NCI-H510A treated with DMSO at 0.1 percent for 48 hours (cell line): ENCODE results near the gene DUSP10.

Source experiments
- DNase-seq: peaks from one replicate; lab custom pipeline; 2025; lab: John Stamatoyannopoulos, UW

Gene DUSP10

DNA sequence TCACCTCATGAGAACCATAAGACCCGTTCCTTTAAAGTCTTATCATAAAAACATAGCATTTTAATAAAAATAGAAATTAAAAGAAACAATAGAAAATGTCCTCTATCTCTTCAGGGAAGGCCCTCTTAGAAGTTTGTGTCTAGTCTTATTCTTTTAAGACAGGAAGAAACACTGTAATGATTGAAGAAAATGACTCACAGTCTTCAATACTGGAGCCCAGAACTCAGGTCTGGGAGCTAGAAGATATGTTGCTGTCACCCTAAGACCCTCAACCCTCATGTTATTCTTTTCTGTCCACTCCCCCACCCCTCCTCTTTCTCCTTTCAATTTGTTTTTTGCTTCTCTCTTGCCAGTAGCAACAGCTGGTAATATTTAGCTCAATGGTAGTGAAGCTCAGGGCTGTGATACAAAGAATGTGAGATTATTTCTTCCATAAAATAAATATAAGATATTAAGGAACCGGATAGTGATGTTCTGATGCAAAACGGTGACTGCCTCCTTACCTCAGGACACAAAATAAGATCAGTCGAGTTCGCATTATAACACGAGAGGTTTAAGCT lies 12.0 kb downstream of the DUSP10 start:
- no peak for DNase-seq

DNA sequence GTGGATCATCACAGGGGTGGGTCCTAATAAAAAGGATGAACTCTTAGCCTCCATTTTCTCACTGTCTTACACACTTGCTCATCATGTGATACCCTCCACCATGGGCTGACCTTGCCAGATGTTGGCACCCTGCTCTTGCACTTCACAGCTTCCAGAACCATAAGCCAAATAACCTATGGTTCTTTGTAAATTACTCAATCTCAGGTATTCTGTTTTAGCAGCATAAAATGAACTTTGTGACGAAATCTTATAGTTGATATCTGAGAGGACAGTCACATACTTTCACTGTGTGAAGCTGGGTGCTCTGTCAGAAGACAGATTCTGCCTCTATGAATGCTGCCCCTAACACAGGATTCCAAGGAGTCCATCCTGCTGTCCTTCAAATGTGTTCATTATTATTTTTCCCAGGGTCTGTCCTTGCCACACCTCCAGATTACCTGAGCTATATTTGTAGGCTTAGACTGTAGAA lies 13.8 kb downstream of the DUSP10 start:
- DNase-seq, result no peak

DNA sequence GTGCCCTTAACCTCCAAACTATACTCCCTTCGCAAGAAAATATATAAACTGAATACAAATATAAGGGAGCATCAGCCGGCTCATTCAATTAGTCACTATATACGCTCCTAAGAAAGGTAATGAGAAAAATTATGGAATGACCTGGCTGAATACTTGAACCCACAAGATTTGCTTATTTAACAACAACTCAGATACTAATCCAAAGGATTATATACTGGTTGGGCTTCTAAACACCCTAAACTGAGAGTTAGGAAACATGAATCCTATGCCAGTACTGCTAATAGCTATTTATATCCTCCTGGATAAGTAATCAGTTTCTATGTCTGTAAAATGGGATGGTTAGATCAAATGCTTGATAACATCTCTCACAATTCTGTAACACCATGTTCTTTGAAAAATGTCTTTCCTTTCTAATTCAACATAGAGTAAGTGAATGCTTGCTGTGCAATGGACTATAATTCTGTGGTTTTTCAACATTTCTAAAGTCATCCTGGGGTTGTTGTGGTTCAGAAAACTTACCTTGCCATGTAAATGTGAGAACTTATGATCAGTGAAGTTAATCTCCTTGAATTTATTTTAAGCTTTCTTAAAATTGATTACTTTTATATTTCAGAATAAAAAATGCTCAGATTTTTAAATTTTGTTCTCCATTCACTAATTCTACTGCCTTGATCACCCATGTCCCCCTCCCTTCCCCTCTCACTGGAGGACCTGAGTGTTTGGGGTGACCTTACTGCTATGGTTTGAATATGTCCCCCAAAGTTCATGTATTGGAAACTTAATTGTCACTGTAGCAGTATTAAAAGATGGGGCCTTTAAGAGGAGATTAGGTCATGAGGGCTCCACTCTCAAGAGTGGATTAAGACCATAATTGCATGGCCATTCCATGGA lies 14.5 kb downstream of the DUSP10 start:
- DNase-seq, result no peak

DNA sequence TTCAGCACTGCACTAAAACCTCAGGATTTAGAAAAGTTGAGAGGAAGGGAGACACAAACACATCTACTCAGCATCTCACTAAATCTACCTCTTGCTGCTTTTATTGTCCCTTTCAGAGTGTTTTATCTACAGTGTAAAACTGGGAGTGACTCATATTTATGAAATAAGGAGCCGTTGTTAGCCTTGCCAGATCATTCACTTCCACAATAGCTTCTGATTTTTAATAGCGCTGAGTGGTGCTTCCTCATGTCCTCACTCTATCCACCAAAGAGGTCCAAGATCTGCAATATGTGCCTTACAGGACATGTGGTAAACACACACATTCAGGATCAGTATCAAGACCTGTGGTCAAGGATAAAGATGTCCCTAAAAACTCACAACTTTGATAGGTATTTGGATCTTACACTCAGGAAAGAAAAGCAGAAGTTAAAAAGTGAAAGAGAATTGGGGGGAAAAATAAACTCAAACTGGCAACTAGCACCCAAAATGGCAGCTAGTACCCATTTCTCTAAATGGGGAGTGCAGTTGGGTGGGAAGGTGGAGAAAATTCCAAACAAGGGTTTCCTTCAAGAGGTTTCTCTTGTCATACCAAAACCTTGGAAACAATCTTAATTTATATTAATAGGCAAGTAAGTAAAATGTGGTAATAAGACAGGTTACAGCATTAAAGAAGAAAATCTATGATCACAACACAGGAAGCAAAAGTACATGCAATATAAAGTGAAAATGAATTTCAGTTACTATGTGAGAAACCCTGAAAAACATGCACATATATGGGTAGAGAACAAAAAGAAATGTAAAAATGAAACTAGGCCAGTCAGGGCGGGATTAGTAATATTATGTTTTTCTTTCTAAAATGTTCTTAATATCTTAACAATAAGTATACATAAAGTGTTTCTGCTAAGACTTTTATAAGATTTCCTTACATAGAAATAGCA lies 15.9 kb downstream of the DUSP10 start:
- DNase-seq, result no peak

DNA sequence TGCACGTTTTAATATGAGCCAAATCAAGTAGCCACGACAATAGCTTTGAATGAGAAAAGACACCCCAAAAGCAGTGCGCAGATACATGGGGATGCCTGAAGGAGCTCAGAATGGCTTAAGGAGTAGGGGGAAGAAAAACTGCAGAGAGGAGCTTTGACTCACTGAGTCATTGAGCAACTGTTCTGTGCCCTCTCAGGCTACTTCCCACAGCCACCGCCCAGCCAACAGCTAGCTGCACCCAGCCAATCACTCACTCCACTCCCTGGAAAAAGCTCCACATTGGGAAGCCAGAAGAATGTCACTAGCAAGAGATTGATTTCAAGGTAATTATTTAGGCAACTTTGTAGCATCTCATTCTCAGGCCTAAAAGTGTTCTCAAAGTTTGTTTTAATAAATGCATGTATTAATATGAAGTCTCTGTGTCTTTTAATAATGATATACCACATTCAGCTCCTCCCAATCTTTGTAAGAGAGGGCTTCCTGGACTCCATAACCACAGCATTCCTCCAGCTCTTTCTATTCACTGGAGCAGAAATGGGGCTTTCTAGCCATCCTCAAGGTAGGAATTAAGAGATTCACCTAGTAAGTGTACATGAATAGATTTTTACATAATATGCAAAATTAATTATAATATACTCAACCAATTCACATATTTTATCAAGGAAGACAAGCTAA lies 16.8 kb downstream of the DUSP10 start:
- no peak for DNase-seq

DNA sequence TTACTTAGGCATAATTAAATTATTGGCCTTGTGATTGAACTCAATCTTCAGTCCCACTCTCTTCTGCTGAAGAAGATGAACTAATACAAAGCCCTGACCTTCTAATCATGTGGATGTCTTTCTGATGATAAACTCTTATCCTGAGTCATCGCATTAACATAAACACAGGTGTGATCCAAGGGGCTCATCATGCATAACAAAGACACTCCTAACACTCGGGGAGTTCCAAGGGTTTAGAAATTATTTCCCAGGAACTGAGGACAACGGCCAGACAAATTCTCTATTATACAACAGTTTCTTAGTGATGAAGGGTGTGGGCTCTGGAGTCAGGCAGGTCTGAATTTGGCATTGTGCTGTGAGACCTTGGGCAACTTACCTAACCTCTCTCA lies 18.0 kb downstream of the DUSP10 start:
- DNase-seq, result no peak

DNA sequence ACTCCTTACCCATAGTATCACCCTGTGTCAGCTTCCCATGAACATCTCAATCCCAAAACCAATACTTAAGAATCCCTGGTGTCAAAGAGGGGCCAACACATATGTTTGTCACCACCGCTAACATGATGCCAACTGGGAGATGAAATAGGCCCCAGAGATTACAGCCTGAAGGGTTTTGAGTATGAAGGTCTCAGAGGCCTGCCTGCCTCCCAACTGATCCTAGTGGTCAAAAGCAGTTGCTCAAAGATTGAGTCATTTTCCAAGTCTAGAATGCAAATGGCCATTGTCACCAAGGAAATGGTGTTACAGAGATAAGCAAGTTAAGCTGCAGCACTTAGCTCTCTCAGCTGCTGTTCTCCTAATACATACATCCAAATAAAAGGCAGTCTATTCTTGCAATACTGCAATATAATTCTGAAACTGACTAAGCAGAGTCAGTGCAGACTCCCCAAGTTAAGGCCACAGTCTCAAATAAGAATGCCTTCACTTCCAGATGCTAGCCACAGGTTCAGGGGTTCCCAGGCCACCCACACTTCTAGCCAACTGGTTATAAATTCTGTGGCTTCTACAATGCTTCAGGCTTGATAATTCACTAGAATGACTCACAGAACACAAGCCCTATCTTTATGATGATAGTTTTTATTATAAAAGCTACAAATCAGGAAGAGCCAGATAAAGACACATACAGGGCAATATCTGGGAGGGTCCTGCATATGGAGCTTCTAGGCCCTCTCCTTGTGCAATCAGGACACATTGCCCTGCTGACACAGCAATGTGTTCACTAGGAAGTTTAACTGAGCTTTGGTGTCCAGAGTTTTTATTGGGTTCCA lies 18.7 kb downstream of the DUSP10 start:
- no peak for DNase-seq

DNA sequence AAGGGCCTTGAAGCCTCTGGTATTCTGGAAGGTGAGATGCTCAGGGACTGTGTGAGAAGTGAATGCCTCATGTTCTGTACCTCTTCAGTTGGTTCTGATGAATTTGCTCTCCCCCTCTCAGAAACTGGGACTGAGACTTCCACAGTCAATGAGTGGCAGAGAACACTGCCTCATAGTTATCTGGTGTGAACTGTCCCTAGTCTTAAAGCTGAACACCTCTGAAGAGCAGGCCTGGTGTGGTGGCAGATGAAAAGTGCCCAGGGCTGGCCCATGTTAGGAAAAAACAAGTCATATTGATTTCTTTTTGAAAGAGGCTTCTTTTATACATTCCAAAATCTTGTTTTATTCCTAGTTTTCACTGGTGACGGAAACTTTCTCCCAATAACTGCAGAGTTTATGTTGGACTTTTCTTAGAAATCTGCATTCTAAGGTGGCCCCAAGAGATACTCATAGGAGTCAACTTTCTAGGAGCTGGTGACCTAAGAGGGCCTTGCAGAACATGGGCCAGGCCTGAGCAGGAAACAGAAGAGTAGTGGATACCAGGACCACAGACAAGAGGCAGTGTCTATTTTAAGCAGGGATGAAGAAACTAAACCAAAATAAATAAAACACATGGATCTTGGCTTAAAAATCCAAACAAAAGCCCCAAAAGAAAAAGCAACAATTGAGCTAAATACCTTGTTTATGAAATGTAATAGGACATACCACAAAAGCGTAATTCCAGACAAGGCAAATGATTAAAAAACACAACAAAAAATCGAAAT lies 19.5 kb downstream of the DUSP10 start:
- no peak for DNase-seq

DNA sequence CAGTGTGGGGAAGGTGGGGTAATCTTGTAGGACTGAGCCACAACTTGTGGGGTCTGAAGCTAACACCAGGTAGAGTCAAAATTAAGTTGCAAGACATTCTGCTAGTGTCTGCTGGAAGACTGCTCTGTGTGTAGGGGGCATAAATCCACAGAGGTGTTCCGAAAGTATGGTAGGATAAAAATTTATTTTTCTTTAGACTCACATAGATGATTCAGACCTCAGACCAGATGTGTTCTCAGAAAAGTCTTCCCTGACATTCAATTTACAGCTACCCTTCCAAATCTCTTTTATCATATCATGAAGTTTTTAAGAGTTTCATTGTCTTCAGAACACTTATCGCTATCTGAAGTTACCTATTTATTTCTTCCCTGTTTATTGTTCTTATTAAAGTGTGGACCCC lies 21.3 kb downstream of the DUSP10 start:
- DNase-seq, result no peak

DNA sequence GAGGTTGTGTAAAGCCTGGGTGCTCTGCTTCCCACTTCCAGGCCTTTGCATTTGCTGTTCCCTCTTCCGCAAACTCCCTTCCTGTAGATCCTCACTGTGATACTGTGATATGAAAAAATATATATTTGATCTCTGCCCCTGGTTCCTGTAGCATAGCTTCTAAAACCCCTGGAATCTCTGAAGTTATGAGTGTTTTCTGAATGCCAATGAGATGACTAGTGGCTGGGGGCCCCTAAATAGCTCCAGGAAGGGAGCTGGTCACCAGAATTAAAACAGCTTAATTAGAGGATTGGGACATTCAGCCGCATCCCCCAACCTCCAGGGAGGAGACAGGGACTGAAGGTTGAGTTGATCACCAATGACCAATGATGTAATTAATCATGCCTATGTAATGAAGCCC lies 21.9 kb downstream of the DUSP10 start:
- DNase-seq, result no peak

DNA sequence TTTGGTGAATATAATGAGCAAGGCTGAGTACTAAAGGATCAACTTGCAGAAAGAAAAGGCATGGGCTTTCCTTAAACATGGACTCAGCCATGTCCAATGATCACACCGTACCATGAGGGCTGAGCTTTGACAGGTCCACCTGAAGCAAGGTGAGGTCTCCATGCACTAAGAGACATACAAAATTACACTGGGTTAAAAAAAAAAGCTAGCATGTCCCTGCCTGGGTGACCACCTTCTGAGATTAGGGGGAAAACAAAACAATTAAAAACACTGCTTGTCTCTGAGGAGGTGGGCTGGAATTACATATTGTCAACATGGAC lies 22.7 kb downstream of the DUSP10 start:
- no peak for DNase-seq

DNA sequence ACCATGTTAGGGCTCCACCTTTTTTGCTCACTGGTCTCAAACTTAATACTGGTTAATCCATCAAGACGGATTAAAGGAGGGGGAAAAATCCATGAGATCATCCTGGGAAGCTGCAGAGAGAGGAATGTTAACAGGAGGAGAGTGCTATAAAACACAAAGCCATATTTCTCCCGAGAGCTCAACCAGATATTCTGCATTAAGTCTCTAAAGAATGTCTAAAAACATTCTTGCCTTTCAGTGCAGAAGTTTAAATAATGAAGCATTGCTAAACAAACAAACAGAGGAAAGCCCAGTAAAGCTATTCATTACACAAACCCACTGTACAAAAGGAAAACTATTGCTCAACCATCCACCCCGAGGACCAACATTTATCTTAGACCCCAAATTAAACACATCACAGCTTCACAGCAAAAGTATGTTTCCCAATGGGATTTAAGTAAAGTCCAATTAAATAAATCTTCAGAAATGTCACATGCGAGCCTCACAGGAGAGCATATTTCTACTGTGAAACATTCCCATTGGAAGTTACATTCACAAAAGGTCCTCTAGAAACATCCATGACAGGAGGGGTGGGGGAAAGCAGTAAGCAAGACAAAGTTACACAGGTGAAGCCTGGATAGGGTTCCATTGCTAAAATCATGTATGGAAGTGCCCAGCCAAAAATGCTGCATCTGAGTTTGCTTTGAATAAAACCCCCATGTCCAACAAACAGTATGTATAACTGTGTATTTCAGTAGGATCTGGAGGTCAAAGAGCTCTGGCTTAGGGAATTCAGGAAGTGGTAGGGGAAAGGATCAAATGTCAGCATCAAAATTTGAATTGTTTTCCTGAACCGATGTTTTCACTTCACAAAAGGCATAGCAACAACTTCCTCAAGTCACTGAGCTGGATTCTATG lies 23.3 kb downstream of the DUSP10 start:
- no peak for DNase-seq

DNA sequence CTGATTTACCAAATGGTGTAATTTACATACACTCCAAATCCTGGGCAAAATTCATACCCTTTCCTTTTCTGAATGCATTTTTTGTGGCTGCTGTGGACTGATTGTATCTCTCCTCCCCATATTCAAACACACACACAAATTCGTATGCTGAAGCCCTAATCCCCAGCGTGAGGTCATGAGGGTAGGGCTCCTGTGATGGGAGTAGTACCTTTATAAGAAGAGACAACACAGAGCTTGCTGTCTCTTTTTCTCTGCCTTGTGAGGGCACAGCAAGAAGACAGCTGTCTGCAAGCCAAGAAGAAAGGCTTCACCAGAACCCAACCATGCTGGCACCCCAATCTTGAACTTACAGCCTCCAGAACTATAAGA lies 24.4 kb downstream of the DUSP10 start:
- no peak for DNase-seq

DNA sequence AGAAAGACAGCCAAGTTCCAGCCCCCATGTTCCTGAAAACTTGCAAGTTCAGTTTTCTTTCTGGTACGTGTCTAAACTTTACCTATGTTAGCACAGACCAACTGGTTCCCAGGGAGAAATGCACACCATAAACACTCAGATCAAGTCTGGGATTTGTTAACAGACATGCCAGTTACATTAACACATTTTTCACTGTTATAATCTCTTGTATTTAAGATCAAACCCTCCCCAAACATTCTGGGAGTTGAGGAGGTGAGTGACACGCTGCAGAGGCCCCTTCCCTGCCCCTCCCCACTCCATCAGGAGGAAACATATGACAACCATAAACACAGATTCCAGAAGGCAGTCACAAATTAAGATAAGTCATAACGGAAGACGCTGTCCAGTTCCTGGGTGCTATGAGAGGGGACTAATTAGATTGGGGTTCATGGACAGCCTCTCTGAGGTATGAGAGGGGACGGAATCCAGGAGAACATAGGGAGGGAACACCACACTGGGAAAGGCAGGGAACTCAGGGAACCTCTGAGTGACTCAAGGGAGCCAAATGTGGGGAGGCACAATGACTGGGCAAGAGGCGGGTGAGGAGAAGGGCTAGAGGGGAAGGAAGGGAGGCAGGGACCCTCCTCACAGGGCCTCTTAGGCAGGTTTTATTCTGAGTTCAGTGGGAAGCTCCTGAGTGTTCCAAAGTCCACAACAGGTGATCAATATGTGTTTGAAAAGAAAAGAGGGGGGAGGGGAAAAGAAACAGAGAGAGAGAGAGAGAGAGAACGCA lies 25.0 kb downstream of the DUSP10 start:
- DNase-seq, result no peak

DNA sequence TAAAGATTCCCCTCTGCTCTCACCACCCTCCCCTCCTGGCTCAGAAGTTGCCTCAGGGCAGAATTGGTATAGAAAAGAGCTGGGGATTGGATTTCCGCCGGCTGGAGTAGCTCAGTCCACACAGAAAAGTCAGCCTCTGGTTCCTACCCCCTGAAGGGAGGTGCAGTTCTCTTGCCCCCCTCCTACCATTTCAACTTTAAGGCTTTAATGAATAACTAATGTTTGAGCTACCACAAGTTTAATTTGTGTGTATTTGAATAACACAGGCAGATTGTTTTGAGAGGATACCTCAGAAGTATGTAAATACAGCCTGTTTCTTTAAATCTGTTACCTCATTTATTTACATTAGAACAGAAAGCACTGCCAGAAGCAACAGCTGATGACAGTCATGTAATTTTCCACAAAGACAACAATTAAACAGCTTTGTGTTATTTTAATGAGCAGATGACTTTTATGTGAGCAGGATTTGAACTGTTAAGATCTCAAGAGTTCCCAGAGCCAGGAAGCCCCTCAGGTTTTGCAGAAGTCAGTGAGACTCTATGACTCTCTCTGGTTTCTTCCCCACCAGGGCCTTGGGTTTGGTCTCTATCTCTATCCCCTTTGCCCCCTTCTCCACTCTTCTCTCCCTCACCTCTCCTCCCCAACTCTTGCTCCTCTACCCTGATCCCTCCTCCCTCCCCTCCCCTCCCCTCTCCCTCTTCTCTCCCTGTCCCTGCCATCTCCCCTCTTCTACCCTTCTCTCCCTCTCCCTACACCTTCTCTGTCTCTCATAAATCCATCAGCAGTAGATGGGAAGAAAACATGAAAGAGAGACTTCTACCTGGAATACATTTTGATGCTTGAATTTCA lies 26.3 kb downstream of the DUSP10 start:
- peak; percentile 98 for DNase-seq

DNA sequence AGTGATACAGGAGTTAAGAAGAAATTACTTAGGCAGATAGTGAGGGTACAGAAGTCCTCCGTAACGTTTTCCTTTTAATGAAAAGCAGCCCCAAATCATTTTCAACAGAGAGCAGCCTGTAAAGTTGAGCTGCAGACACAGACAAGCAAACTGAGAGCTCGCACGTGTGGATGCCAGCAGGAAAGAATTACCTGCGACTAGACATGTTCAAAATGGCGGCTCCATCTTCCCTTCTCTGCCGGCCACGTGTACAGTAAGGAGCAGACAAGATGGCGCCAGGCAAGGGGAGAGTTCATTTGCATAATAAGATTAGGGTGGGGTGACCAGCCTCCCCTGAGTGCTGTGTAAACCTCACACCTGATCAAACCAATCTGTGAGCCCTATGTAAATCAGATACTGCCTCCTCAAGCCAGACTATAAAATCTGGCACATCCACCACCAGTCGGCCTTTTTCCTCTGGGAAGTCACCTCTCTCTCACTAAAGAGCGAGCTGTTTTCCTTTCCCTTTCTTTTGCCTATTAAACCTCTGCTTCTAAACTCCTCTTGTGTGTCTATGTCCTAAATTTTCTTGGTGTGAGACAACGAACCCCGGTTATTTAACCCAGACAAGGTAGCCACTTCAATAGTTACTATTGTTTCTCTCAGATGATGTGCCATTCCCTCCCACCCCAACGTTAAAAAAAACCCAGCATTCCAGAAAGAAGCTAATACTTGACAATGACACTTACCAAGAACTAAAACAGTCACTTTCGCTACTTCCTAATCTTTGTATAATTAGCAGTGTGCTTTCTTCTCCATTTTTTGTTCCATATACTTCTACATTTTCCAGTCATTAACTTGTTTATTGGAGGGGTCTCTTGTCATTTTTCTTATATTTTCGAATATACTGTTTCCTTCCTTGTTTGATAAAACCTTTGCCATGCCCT lies 27.4 kb downstream of the DUSP10 start:
- DNase-seq, result peak; percentile 92
